ENCODE measurements around the gene NELL1.

DNA sequence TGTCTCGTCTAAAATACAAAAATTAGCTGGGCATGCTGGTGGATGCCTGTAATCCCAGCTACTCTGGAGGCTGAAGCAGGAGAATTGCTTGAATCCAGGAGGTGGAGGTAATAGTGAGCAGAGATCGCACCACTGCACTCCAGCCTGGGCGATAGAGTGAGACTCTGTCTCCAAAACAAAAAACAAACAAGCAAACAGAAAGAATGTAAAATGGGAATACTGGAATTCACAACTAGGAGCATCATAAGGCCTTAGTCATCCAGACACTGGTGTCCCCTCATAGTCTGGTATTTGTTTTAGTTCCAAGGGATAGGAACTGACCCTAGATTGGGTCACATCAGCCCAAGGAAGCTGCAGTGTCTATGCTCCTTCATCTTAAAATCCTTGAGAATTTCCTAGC is 520.8 kb downstream of the NELL1 start:
- TF ChIP-seq, protein P1, sequence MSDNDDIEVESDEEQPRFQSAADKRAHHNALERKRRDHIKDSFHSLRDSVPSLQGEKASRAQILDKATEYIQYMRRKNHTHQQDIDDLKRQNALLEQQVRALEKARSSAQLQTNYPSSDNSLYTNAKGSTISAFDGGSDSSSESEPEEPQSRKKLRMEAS (IDR thresholded peaks at IDR 0.05; ENCODE audit: insufficient read depth, insufficient read length) = no peak
- TF ChIP-seq GATA2 (IDR thresholded peaks at IDR 0.05; ENCODE audit: insufficient read depth, insufficient read length, low read depth, low read length) = no peak
- TF ChIP-seq POLR2A (IDR thresholded peaks at IDR 0.05; ENCODE audit: low read depth, low read length) = no peak
- TF ChIP-seq, protein P2, sequence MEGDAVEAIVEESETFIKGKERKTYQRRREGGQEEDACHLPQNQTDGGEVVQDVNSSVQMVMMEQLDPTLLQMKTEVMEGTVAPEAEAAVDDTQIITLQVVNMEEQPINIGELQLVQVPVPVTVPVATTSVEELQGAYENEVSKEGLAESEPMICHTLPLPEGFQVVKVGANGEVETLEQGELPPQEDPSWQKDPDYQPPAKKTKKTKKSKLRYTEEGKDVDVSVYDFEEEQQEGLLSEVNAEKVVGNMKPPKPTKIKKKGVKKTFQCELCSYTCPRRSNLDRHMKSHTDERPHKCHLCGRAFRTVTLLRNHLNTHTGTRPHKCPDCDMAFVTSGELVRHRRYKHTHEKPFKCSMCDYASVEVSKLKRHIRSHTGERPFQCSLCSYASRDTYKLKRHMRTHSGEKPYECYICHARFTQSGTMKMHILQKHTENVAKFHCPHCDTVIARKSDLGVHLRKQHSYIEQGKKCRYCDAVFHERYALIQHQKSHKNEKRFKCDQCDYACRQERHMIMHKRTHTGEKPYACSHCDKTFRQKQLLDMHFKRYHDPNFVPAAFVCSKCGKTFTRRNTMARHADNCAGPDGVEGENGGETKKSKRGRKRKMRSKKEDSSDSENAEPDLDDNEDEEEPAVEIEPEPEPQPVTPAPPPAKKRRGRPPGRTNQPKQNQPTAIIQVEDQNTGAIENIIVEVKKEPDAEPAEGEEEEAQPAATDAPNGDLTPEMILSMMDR (IDR thresholded peaks at IDR 0.05; ENCODE audit: extremely low read depth in 1 of 2, insufficient read depth in 1 of 2, low read depth in 1 of 2, low read length in 2 of 2) = no peak
- TF ChIP-seq MYC (IDR thresholded peaks at IDR 0.05; ENCODE audit: low read depth, low read length) = no peak

All from endothelial cell of umbilical vein (primary cell).